ENCODE measurements around the gene ZSCAN5B.

ZSCAN5B gene

GRCh38 chr19:56144831-56145230 is 52.8 kb downstream of the ZSCAN5B start:
- DNase-seq (ENCODE audit: low read depth) = no peak

- no peak for DNase-seq (ENCODE audit: low read depth)
These were observed 53.2 kb downstream of the ZSCAN5B start for GRCh38 chr19:56144376-56144775.

- DNase-seq (ENCODE audit: low read depth) = no peak
These were observed 54.6 kb downstream of the ZSCAN5B start for GRCh38 chr19:56142897-56143434.

GRCh38 chr19:56142087-56142787 is 55.3 kb downstream of the ZSCAN5B start:
- no peak for DNase-seq (ENCODE audit: low read depth)

- no peak for DNase-seq (ENCODE audit: low read depth)
These were observed 56.1 kb downstream of the ZSCAN5B start for GRCh38 chr19:56141417-56141993.

- DNase-seq (ENCODE audit: low read depth) = peak; percentile 100
These were observed 56.8 kb downstream of the ZSCAN5B start, which contains the start of gene ZNF444 for GRCh38 chr19:56140583-56141416. TSS of gene ZNF444 (plus strand) at chr19:56141287. CDS start at chr19:56146912, 5,625 bp downstream.

- DNase-seq (ENCODE audit: low read depth) = no peak
These were observed 57.6 kb downstream of the ZSCAN5B start for GRCh38 chr19:56139847-56140582.

Measured in stimulated activated CD4-positive, alpha-beta T cell treated with anti-CD3 and anti-CD28 coated beads, Interleukin-2, amount 100 ng/mL, for 4 hours (primary cell).